Osteocyte (in vitro differentiated cells): Measurements from ENCODE around the gene EN1. TPM values are rescaled to one million over a fixed set of nuclear protein-coding genes. Genes with fewer than 3 reads are reported as not detected.

Experiments used
- DNase-seq: peaks from one replicate; pipeline ENCODE4 v3.0.0; 2021; ENCODE audit warnings: mixed read lengths; ENCODE audit not compliant: unreplicated experiment; ENCODE audit errors: extremely low spot score
- H3K27ac Mint-ChIP-seq: one replicate; pipeline ENCODE4 v1.8.0; 2021; ENCODE audit warnings: mild to moderate bottlenecking, mixed read lengths; ENCODE audit not compliant: unreplicated experiment
- H3K27me3 Mint-ChIP-seq: one replicate; pipeline ENCODE4 v1.8.0; 2021; ENCODE audit warnings: mixed read lengths; ENCODE audit not compliant: unreplicated experiment
- H3K36me3 Mint-ChIP-seq: one replicate; pipeline ENCODE4 v1.8.0; 2021; ENCODE audit warnings: mixed read lengths; ENCODE audit not compliant: unreplicated experiment
- H3K4me1 Mint-ChIP-seq: one replicate; pipeline ENCODE4 v1.8.0; 2021; ENCODE audit warnings: mixed read lengths; ENCODE audit not compliant: unreplicated experiment
- H3K4me3 Mint-ChIP-seq: one replicate; pipeline ENCODE4 v1.8.0; 2021; ENCODE audit warnings: mild to moderate bottlenecking, moderate library complexity, mixed read lengths; ENCODE audit not compliant: unreplicated experiment
- H3K9me3 Mint-ChIP-seq: one replicate; pipeline ENCODE4 v1.8.0; 2021; ENCODE audit warnings: mixed read lengths; ENCODE audit not compliant: unreplicated experiment
- CTCF ChIP-seq: fragments of 200-600 bp; sonication (generic); IDR thresholded peaks from 2 replicates; pipeline ENCODE4 v1.5.0; 2021; ENCODE audit warnings: antibody characterized with exemption, mild to moderate bottlenecking, moderate library complexity
- total RNA-seq: library from RNA; stranded (reverse); gene quantifications from 2 replicates; pipeline ENCODE4 v1.2.1, GENCODE V29; 2021

EN1 gene
- total RNA-seq, 1 donor from 2014 or later = not detected

GRCh38 chr2:118817469-118817868, 30.0 kb downstream of the EN1 start:
- Mint-ChIP-seq H3K4me1 (no peaks in the 10 kb centered on the region), H3K36me3 (no peaks in the 10 kb centered on the region), H3K27ac (no peak overlapping the region), H3K4me3 (no peak overlapping the region), H3K27me3 (peaks cover 2% of the 10 kb centered on the region), H3K9me3 (no peaks in the 10 kb centered on the region)
- no peak for DNase-seq
- TF ChIP-seq CTCF = no peak

GRCh38 chr2:118816669-118817068, 30.8 kb downstream of the EN1 start:
- Mint-ChIP-seq H3K9me3 (no peaks in the 10 kb centered on the region), H3K36me3 (no peaks in the 10 kb centered on the region), H3K27me3 (no peaks in the 10 kb centered on the region), H3K27ac (no peak overlapping the region), H3K4me3 (no peak overlapping the region), H3K4me1 (no peaks in the 10 kb centered on the region)
- no peak for DNase-seq
- no peak for TF ChIP-seq CTCF

- Mint-ChIP-seq H3K27ac (no peak overlapping the region), H3K9me3 (no peaks in the 10 kb centered on the region), H3K36me3 (no peaks in the 10 kb centered on the region), H3K27me3 (no peaks in the 10 kb centered on the region), H3K4me3 (no peak overlapping the region), H3K4me1 (no peaks in the 10 kb centered on the region)
- TF ChIP-seq CTCF = no peak
- no peak for DNase-seq
Measured at GRCh38 chr2:118815731-118816130, 31.7 kb downstream of the EN1 start.

- no peak for DNase-seq
- TF ChIP-seq CTCF = no peak
- no peak overlapping the region for H3K27ac Mint-ChIP-seq
- H3K4me1 Mint-ChIP-seq = no peaks in the 10 kb centered on the region
- H3K4me3 Mint-ChIP-seq = no peak overlapping the region
- H3K9me3 Mint-ChIP-seq = no peaks in the 10 kb centered on the region
- no peaks in the 10 kb centered on the region for H3K27me3 Mint-ChIP-seq
- H3K36me3 Mint-ChIP-seq = no peaks in the 10 kb centered on the region
Measured at GRCh38 chr2:118815314-118815713, 32.1 kb downstream of the EN1 start.

GRCh38 chr2:118814368-118814767, 33.1 kb downstream of the EN1 start:
- H3K36me3 Mint-ChIP-seq = no peaks in the 10 kb centered on the region
- H3K4me1 Mint-ChIP-seq = no peaks in the 10 kb centered on the region
- no peak for DNase-seq
- H3K27me3 Mint-ChIP-seq = no peaks in the 10 kb centered on the region
- H3K4me3 Mint-ChIP-seq = no peak overlapping the region
- no peak for TF ChIP-seq CTCF
- no peaks in the 10 kb centered on the region for H3K9me3 Mint-ChIP-seq
- no peak overlapping the region for H3K27ac Mint-ChIP-seq
